Activated T-helper 17 cell treated with anti-CD3 and anti-CD28 coated beads, Interleukin-2, amount 50 U/mL, for 72 hours (primary cell): Measurements from ENCODE around the gene GALT. TPM values are rescaled to one million over a fixed set of nuclear protein-coding genes. Genes with fewer than 3 reads are reported as not detected.

ENCODE experiments used
- ATAC-seq: fragments of 150-1000 bp; cut with Tn5 transposase; replicated peaks from 2 replicates; pipeline ENCODE4 v1.10.0; 2021; ENCODE audit warnings: mild to moderate bottlenecking, moderate library complexity
- H3K27ac Mint-ChIP-seq: one replicate; pipeline ENCODE4 v1.8.0; 2022; ENCODE audit warnings: mixed read lengths
- H3K27me3 Mint-ChIP-seq: one replicate; pipeline ENCODE4 v1.8.0; 2022; ENCODE audit warnings: mixed read lengths
- H3K36me3 Mint-ChIP-seq: one replicate; pipeline ENCODE4 v1.8.0; 2022; ENCODE audit warnings: low read depth, mild to moderate bottlenecking, mixed read lengths
- H3K4me1 Mint-ChIP-seq: one replicate; pipeline ENCODE4 v1.8.0; 2022; ENCODE audit warnings: mixed read lengths
- H3K4me3 Mint-ChIP-seq: one replicate; pipeline ENCODE4 v1.8.0; 2022; ENCODE audit warnings: mild to moderate bottlenecking, mixed read lengths
- H3K9me3 Mint-ChIP-seq: one replicate; pipeline ENCODE4 v1.8.0; 2022; ENCODE audit warnings: mixed read lengths
- total RNA-seq, 2 donors: library from RNA; stranded (reverse); gene quantifications; one replicate each; pipeline ENCODE4 v1.2.3, GENCODE V29; 2022

Gene GALT
- 10 to 100 TPM; 48.3 to 66.7 TPM for total RNA-seq

- no peaks in the 10 kb centered on the region for H3K9me3 Mint-ChIP-seq
- no peaks in the 10 kb centered on the region for H3K27me3 Mint-ChIP-seq
- peak within 1 kb of the TSS; percentile 88 for H3K27ac Mint-ChIP-seq
- peak; percentile 92 for ATAC-seq
- peak within 1 kb of the TSS; percentile 95 for H3K4me3 Mint-ChIP-seq
- peaks cover 20% of the 10 kb centered on the region for H3K4me1 Mint-ChIP-seq
- peaks cover 40% of the 10 kb centered on the region for H3K36me3 Mint-ChIP-seq
Measured at GRCh38 chr9:34646211-34647083, at the start of gene GALT. Gene GALT, plus strand, starts transcription at chr9:34646675. Its CDS starts 30 bp downstream, at chr9:34646705.

GRCh38 chr9:34599546-34599945 lies 46.9 kb upstream of the GALT start:
- Mint-ChIP-seq H3K27ac (no peak overlapping the region), H3K9me3 (no peaks in the 10 kb centered on the region), H3K4me1 (no peaks in the 10 kb centered on the region), H3K4me3 (no peak overlapping the region), H3K36me3 (no peaks in the 10 kb centered on the region), H3K27me3 (peaks cover 8% of the 10 kb centered on the region)
- ATAC-seq, result no peak

- H3K9me3 Mint-ChIP-seq, result no peaks in the 10 kb centered on the region
- no peaks in the 10 kb centered on the region for H3K36me3 Mint-ChIP-seq
- H3K4me3 Mint-ChIP-seq, result no peak overlapping the region
- ATAC-seq, result no peak
- H3K27me3 Mint-ChIP-seq, result peaks cover 8% of the 10 kb centered on the region
- H3K4me1 Mint-ChIP-seq, result no peaks in the 10 kb centered on the region
- H3K27ac Mint-ChIP-seq, result no peak overlapping the region
Measured at GRCh38 chr9:34600908-34601307, 45.6 kb upstream of the GALT start.

- H3K36me3 Mint-ChIP-seq, result no peaks in the 10 kb centered on the region
- ATAC-seq, result no peak
- no peak overlapping the region for H3K4me3 Mint-ChIP-seq
- H3K9me3 Mint-ChIP-seq, result no peaks in the 10 kb centered on the region
- no peaks in the 10 kb centered on the region for H3K4me1 Mint-ChIP-seq
- peak overlapping the region; percentile 7 for H3K27ac Mint-ChIP-seq
- peaks cover 3% of the 10 kb centered on the region for H3K27me3 Mint-ChIP-seq
Measured at GRCh38 chr9:34601937-34602573, 44.4 kb upstream of the GALT start.

GRCh38 chr9:34603610-34604231 lies 42.8 kb upstream of the GALT start:
- H3K27ac Mint-ChIP-seq, result no peak overlapping the region
- ATAC-seq, result peak; percentile 92
- peaks cover 3% of the 10 kb centered on the region for H3K27me3 Mint-ChIP-seq
- H3K4me3 Mint-ChIP-seq, result no peak overlapping the region
- H3K36me3 Mint-ChIP-seq, result no peaks in the 10 kb centered on the region
- no peaks in the 10 kb centered on the region for H3K4me1 Mint-ChIP-seq
- no peaks in the 10 kb centered on the region for H3K9me3 Mint-ChIP-seq

GRCh38 chr9:34606190-34606589 lies 40.3 kb upstream of the GALT start:
- Mint-ChIP-seq H3K4me3 (no peak overlapping the region), H3K27me3 (peaks cover 3% of the 10 kb centered on the region), H3K36me3 (peaks cover under 1% of the 10 kb centered on the region), H3K9me3 (no peaks in the 10 kb centered on the region), H3K4me1 (no peaks in the 10 kb centered on the region), H3K27ac (no peak overlapping the region)
- no peak for ATAC-seq

GRCh38 chr9:34606905-34607304 lies 39.6 kb upstream of the GALT start:
- Mint-ChIP-seq H3K9me3 (no peaks in the 10 kb centered on the region), H3K4me3 (no peak overlapping the region), H3K27me3 (peaks cover 3% of the 10 kb centered on the region), H3K36me3 (peaks cover 5% of the 10 kb centered on the region), H3K27ac (no peak overlapping the region), H3K4me1 (no peaks in the 10 kb centered on the region)
- ATAC-seq, result no peak

- H3K27ac Mint-ChIP-seq, result no peak overlapping the region
- peaks cover 3% of the 10 kb centered on the region for H3K27me3 Mint-ChIP-seq
- no peaks in the 10 kb centered on the region for H3K9me3 Mint-ChIP-seq
- H3K36me3 Mint-ChIP-seq, result peaks cover 5% of the 10 kb centered on the region
- H3K4me1 Mint-ChIP-seq, result no peaks in the 10 kb centered on the region
- H3K4me3 Mint-ChIP-seq, result no peak overlapping the region
- no peak for ATAC-seq
Measured at GRCh38 chr9:34607331-34607730, 39.1 kb upstream of the GALT start.

- H3K36me3 Mint-ChIP-seq, result peaks cover 14% of the 10 kb centered on the region
- H3K9me3 Mint-ChIP-seq, result no peaks in the 10 kb centered on the region
- H3K4me1 Mint-ChIP-seq, result no peaks in the 10 kb centered on the region
- H3K27ac Mint-ChIP-seq, result no peak overlapping the region
- no peak for ATAC-seq
- peak overlapping the region; percentile 93 for H3K4me3 Mint-ChIP-seq
- no peaks in the 10 kb centered on the region for H3K27me3 Mint-ChIP-seq
Measured at GRCh38 chr9:34610434-34611206, 35.9 kb upstream of the GALT start.

GRCh38 chr9:34611251-34611810 lies 35.1 kb upstream of the GALT start:
- H3K4me3 Mint-ChIP-seq, result peak overlapping the region; percentile 93

GRCh38 chr9:34611811-34612787 lies 34.4 kb upstream of the GALT start, which contains the start of gene RPP25L:
Gene RPP25L, minus strand, starts transcription at chr9:34612097. Its CDS starts 801 bp downstream, at chr9:34611296.
- Mint-ChIP-seq H3K9me3 (no peaks in the 10 kb centered on the region), H3K36me3 (peaks cover 26% of the 10 kb centered on the region), H3K4me3 (peak within 1 kb of the TSS; percentile 93), H3K27me3 (no peaks in the 10 kb centered on the region), H3K27ac (peak within 1 kb of the TSS; percentile 95), H3K4me1 (no peaks in the 10 kb centered on the region)
- ATAC-seq, result peak; percentile 98

More at GRCh38 chr9:34611251-34611810, 35.1 kb upstream of the GALT start:
- ATAC-seq, result peak; percentile 11
- peak overlapping the region; percentile 95 for H3K27ac Mint-ChIP-seq
- no peaks in the 10 kb centered on the region for H3K9me3 Mint-ChIP-seq
- peaks cover 21% of the 10 kb centered on the region for H3K36me3 Mint-ChIP-seq
- H3K4me1 Mint-ChIP-seq, result no peaks in the 10 kb centered on the region
- no peaks in the 10 kb centered on the region for H3K27me3 Mint-ChIP-seq

- Mint-ChIP-seq H3K27me3 (no peaks in the 10 kb centered on the region), H3K9me3 (no peaks in the 10 kb centered on the region), H3K4me3 (peak overlapping the region; percentile 93), H3K36me3 (peaks cover 26% of the 10 kb centered on the region), H3K27ac (peak overlapping the region; percentile 95), H3K4me1 (no peaks in the 10 kb centered on the region)
- peak; percentile 57 for ATAC-seq
Measured at GRCh38 chr9:34612788-34613390, 33.6 kb upstream of the GALT start.
